GM20000 (cell line): ENCODE data around the gene GSS.

Experiments
- DNase-seq: peaks from one replicate; pipeline ENCODE4 v3.0.0; 2012; ENCODE audit warnings: low spot score
- CTCF ChIP-seq: IDR thresholded peaks from 2 replicates; pipeline ENCODE4 v1.5.1; 2012; ENCODE audit warnings: mild to moderate bottlenecking, control low read depth; ENCODE audit errors: extremely low read depth, missing control alignments

GSS gene

GRCh38 chr20:34955231-34956040 lies at the start of gene GSS, which contains the start of gene MYH7B:
Gene GSS, minus strand, starts transcription at chr20:34955806. Its CDS starts 3,954 bp downstream, at chr20:34951852.
Gene MYH7B, plus strand, starts transcription at chr20:34955868. Its CDS starts 22,138 bp downstream, at chr20:34978006.
- TF ChIP-seq CTCF: peak; percentile 32
- DNase-seq: peak; percentile 95

GRCh38 chr20:35004749-35005462 lies 49.3 kb upstream of the GSS start:
- DNase-seq: no peak
- TF ChIP-seq CTCF: no peak

GRCh38 chr20:35004051-35004725 lies 48.6 kb upstream of the GSS start:
- no peak for DNase-seq
- no peak for TF ChIP-seq CTCF

GRCh38 chr20:35003211-35004031 lies 47.8 kb upstream of the GSS start:
- TF ChIP-seq CTCF: no peak

GRCh38 chr20:35002426-35003210 lies 47.0 kb upstream of the GSS start:
- no peak for TF ChIP-seq CTCF
- no peak for DNase-seq

More at GRCh38 chr20:35003211-35004031, 47.8 kb upstream of the GSS start:
- no peak for DNase-seq

- no peak for TF ChIP-seq CTCF
- DNase-seq: no peak
Measured at GRCh38 chr20:35001596-35002362, 46.2 kb upstream of the GSS start.
